Measurements from ENCODE around the gene ABCD1.
A peak's percentile ranks its signal among the peaks of the same experiment; 100 is the strongest.
"Not testable (repeated sequence)": the region's sequence is repeated elsewhere in the genome, so short reads cannot be mapped to it uniquely, and the experiment has no call there.

The ABCD1 gene

GRCh38 chrX:153724252-153725038 lies at the start of gene ABCD1, which contains the start of gene BCAP31:
Gene ABCD1 (plus strand): TSS chrX:153724856. CDS start chrX:153725267, 411 bp downstream.
Gene BCAP31 (minus strand): TSS chrX:153724387. CDS start chrX:153723244, 1,143 bp downstream.
- DNase-seq, result peak; percentile 66

- no peak for DNase-seq
These were observed 43.5 kb upstream of the ABCD1 start for GRCh38 chrX:153681175-153681574.

GRCh38 chrX:153683486-153683885 lies 41.2 kb upstream of the ABCD1 start:
- DNase-seq, result not testable (repeated sequence)

GRCh38 chrX:153684467-153685155 lies 40.0 kb upstream of the ABCD1 start:
- no peak for DNase-seq

GRCh38 chrX:153685156-153685536 lies 39.5 kb upstream of the ABCD1 start:
- DNase-seq, result no peak

- DNase-seq, result no peak
These were observed 38.6 kb upstream of the ABCD1 start for GRCh38 chrX:153685751-153686696.

- DNase-seq, result no peak
These were observed 37.9 kb upstream of the ABCD1 start for GRCh38 chrX:153686711-153687110.

GRCh38 chrX:153687121-153688039 lies 37.3 kb upstream of the ABCD1 start, which contains the start of gene SLC6A8:
Gene SLC6A8 (plus strand): TSS chrX:153687926. CDS start chrX:153688575, 649 bp downstream.
- DNase-seq, result no peak

- no peak for DNase-seq
These were observed 36.6 kb upstream of the ABCD1 start for GRCh38 chrX:153688071-153688470.

- no peak for DNase-seq
These were observed 36.1 kb upstream of the ABCD1 start for GRCh38 chrX:153688506-153688905.

- no peak for DNase-seq
These were observed 35.6 kb upstream of the ABCD1 start for GRCh38 chrX:153688911-153689590.

GRCh38 chrX:153689654-153690465 lies 34.8 kb upstream of the ABCD1 start:
- no peak for DNase-seq

GRCh38 chrX:153690466-153690865 lies 34.2 kb upstream of the ABCD1 start:
- no peak for DNase-seq

- DNase-seq, result not testable (repeated sequence)
These were observed 33.4 kb upstream of the ABCD1 start for GRCh38 chrX:153691032-153691827.

- DNase-seq, result no peak
These were observed 32.7 kb upstream of the ABCD1 start for GRCh38 chrX:153692003-153692402.

- no peak for DNase-seq
These were observed 32.0 kb upstream of the ABCD1 start for GRCh38 chrX:153692611-153693156.

GRCh38 chrX:153693216-153694086 lies 31.2 kb upstream of the ABCD1 start:
- DNase-seq, result no peak

- DNase-seq, result not testable (repeated sequence)
These were observed 30.4 kb upstream of the ABCD1 start for GRCh38 chrX:153694256-153694655.
